GM21447 (cell line): Measurements from ENCODE around the gene GPT2.

Source experiments
- ATAC-seq: cut with Tn5 transposase; IDR thresholded peaks from one replicate; pipeline ENCODE4 v1.9.1; 2021; ENCODE audit not compliant: unreplicated experiment

The GPT2 gene

DNA sequence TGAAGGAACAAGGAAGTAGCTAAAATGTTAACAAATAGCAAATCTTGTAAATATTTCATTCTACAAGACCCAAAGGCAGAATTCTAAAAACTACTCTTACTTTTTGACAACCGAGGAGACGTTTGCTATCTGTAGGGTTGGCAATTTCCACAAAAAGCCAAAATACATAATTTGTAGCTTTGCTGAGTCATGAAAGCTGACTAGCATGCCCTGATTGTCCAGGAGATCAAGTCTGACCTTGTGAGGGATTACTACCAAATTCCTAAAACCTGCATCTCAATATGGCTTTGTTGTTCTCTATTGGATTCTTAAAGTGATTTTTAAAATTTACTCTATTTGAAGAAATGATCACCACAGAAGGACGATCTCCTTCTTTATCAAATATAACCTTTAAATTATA, 78.5 kb downstream of the GPT2 start:
- ATAC-seq, result no peak

GRCh38 chr16:46968063-46968435, 83.9 kb downstream of the GPT2 start:
- no peak for ATAC-seq

GRCh38 chr16:46970089-46970488, 85.9 kb downstream of the GPT2 start:
- no peak for ATAC-seq

DNA sequence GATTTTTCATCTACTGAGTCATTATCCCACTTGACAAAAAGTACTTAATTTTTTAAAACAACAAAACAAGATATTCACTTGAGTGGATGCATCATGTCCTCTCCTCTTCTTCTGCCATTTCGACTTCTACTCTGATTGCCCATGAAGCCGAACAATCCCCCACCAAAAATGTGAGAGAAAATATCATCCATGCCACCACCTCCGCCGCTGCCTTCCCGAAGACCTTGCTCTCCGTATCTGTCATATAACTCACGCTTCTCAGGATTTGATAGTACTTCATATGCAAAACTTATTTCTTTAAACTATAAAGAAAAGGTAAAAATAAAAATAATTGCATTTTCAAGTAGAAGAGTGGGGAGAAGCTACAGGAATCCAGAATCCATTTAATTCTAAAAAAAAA, 87.1 kb downstream of the GPT2 start:
- no peak for ATAC-seq

DNA sequence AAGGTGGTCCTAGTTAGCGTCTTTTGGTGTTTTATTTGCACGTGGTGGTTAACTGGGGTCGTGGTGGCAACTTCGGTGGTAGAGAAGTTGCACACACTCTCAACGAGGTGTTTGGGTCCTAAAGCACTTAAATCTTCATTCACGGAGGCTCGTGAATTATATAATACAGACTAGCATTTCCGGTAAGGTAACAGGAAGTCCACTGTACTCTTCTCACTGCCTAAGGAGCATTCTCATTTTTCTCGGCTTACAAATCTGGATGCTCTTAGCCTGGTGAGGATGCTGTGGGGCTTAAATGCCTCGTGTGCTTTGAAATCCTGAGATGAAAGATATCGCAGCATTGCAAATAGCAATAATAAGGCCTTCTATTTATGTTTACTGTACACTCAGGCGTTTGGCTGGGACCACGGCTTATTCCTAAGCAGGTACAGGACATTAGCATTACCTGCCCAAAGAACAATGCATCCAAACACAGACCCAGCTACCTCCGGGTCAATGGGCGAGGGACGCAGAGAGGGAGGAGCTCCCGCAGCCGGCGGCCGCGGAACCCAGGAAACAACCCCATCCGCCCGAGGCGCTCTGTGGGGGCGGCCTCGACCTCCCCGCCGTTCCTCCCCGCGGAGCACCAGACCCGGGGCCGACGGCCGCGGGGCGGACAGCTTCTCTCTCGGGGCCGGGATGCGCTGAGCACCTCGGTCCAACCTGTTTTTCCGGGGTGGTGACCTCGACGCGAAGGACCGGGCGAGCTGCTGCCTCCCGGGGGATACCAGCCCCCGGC, 88.5 kb downstream of the GPT2 start:
- ATAC-seq, result peak; percentile 47

DNA sequence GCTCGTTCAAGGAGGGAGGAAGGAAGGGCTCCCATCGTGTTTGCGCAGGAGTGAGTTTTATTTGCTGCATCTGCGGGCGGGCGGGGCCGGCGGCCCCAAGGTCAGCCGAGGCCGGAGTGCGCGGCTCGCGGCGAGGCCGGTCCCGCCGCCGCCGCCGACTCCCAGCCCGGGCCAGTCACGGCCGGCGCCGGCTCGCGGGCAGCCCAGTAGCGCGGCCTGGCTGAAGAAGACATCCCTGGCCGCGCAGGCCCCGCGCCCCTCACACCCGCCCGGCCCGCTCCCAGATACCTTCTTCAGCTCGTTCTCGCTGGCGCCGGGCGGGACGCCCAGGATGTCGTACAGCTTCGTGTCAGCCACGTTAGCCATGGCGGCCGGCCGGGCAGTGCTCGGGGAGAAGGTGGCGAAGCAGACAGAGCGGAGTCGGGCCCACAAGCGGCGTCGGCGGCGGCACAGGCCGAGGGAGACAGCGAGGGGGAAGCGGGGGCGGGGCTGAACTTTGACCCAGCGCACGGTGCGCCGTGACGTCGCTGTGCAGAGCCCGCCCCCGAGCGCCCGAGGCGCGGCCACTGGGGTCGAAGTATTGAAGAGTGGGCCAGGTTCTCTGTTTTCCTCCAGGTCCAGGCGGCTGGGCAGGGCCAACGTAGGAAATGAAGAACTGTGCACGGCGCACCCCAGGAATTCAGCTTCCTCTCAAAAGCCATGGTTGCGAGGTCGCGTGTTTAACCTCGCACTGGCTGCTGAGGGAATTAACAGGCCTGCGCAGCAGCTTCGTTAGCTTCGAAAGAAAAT, 89.2 kb downstream of the GPT2 start, which contains the start of gene DNAJA2:
Gene DNAJA2 (minus strand): TSS at position 468 of the 789 bp plus-strand sequence. CDS start 102 bp downstream, at position 366.
- ATAC-seq, result peak; percentile 74

GRCh38 chr16:46973996-46974324, 89.8 kb downstream of the GPT2 start:
- peak; percentile 30 for ATAC-seq

DNA sequence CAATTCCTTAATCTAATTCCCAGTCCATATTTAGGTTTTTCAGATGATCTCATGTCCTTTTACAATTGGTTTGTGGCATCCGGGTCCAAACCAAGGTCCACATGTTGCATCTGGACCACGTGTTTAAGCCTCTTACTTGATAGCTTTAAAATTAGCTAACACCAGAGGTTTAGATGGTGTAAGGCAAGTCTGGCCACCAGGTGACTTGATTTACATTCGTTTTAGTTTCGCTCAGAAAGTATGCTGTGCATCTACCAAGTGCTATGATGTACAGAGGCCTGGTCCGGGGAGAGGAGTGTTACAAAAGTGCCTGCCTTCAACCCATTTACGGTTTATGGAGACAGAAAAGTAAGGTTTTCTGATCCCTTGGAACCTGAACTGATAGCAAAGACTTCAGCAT, 90.2 kb downstream of the GPT2 start:
- ATAC-seq, result no peak

- no peak for ATAC-seq
Observed at GRCh38 chr16:46975165-46975564, 91.0 kb downstream of the GPT2 start.

DNA sequence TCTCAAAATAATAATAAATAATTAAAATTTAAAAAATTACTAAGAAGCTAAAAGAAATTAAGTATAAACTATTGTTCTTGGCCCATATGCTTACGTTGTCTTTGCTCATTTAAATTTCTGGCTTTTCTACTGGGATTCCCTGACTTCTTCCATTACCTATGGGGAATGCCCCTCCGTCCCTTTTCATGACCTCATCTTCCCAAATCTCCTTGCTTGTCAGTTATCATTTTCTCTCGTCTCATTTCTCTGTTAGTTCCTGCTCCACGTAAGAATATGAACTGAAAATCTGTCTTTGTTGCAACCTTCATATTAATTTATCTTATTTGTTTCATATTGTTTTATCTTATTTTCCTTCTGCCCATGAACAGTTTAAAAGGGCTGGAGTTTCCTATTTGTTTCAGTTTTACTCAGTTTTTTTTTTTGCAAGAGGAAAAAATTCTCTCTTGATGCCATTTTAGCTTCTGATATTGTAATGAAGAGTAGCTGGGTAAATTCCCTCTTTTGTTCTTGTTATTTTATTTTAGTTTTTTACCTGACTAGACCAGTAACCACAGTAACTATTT, 91.8 kb downstream of the GPT2 start:
- no peak for ATAC-seq

DNA sequence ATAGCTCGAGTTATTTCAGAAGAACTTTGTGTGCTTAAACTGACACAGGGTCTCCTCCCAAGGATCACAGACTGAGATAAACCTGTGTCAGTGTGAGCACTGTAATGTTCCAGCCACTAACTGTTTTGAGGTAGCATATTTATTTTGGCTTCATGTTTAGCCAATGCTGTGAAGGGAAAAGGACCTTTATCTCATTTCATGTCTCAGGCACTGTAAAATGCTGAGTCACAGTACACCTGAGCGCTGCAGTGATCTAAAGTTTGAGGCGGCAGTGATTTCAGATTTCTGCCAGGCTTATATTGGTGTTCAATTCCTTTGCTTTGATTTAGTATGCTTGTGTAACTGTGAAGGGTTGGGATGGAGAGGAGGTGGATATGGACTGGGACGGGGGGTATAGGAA, 92.4 kb downstream of the GPT2 start:
- ATAC-seq, result no peak
